H1 (cell line): ENCODE data around the gene PBX1. TPM values are rescaled to one million over a fixed set of nuclear protein-coding genes. Genes with fewer than 3 reads are reported as not detected.

Source experiments
- CTBP2 ChIP-seq: IDR thresholded peaks from 2 replicates; pipeline ENCODE4 v1.7.0; 2011; ENCODE audit warnings: borderline replicate concordance, mild to moderate bottlenecking, moderate library complexity, mixed read lengths, low read length; ENCODE audit not compliant: insufficient read depth, insufficient read length
- EZH2 ChIP-seq: fragments of 200-600 bp; sonication (generic); IDR thresholded peaks from 2 replicates; pipeline ENCODE4 v1.7.1; 2012; ENCODE audit warnings: low read depth, mild to moderate bottlenecking, moderate library complexity, low read length, inconsistent platforms; ENCODE audit not compliant: severe bottlenecking
- GABPA ChIP-seq: IDR thresholded peaks from 2 replicates; pipeline ENCODE4 v1.6.1; 2011; ENCODE audit warnings: mild to moderate bottlenecking, low read length, moderate library complexity, borderline replicate concordance; ENCODE audit not compliant: insufficient read depth
- JUND ChIP-seq: IDR thresholded peaks from 2 replicates; pipeline ENCODE4 v1.6.1; 2011; ENCODE audit warnings: mild to moderate bottlenecking, improper control_type of control experiment, low read length
- KDM4A ChIP-seq: IDR thresholded peaks from one replicate; pipeline ENCODE4 v1.7.1; 2012; ENCODE audit warnings: low read depth, mild to moderate bottlenecking, moderate library complexity, low read length, inconsistent platforms; ENCODE audit not compliant: severe bottlenecking
- NANOG ChIP-seq: IDR thresholded peaks from 2 replicates; pipeline ENCODE4 v1.6.1; 2011; ENCODE audit warnings: low read length, low read depth, mild to moderate bottlenecking, inconsistent platforms; ENCODE audit not compliant: insufficient read depth, poor library complexity, severe bottlenecking
- RFX5 ChIP-seq: IDR thresholded peaks from 2 replicates; pipeline ENCODE4 v1.6.1; 2011; ENCODE audit warnings: low read depth, low read length, improper control_type of control experiment, borderline replicate concordance
- RNF2 ChIP-seq: fragments of 200-900, 300-1000 bp; sonication (generic); IDR thresholded peaks from 2 replicates; pipeline ENCODE4 v1.7.1; 2016; ENCODE audit warnings: borderline replicate concordance, low read depth, mild to moderate bottlenecking, antibody characterized with exemption, low read length; ENCODE audit not compliant: poor library complexity, severe bottlenecking; ENCODE audit errors: missing control alignments
- SUZ12 ChIP-seq: fragments of 200-600 bp; sonication (generic); IDR thresholded peaks from 2 replicates; pipeline ENCODE4 v1.6.1; 2012; ENCODE audit warnings: mild to moderate bottlenecking, inconsistent platforms, low read length, moderate library complexity, mixed read lengths
- TAF1 ChIP-seq: IDR thresholded peaks from 2 replicates; pipeline ENCODE4 v1.6.1; 2011; ENCODE audit warnings: mild to moderate bottlenecking, low read depth, low read length
- polyA plus RNA-seq, 7 experiments: library from polyadenylated mRNA; depleted of rRNA in 3 of 7; stranded (reverse) in 5 of 7; unstranded in 2 of 7; fragments of >200 nt in 5 of 7; fragments of 200-250 nt in 2 of 7; gene quantifications; 1 replicate in 5 of 7; 2 replicates in 1 of 7; 4 replicates in 1 of 7; pipeline versions ENCODE4 v1.2.1 to v1.2.3, GENCODE V29; 2011 to 2013; ENCODE audit warnings: missing spikeins in 2 of 7, mixed read lengths in 2 of 7
- total RNA-seq: library from RNA; stranded (reverse); fragmentation: NEBNext Ultra II Directional; extraction: Animal tissue kit (Norgen Biotek cat#: 25700); gene quantifications from 2 replicates; pipeline ENCODE4 v1.2.1, GENCODE V29; 2021
- TF ChIP-seq, protein P1 (sequence below): fragments of 300-600 bp; sonication (generic); IDR thresholded peaks from 2 replicates; pipeline ENCODE4 v1.7.1; 2012; ENCODE audit warnings: low read length, moderate library complexity, mild to moderate bottlenecking, inconsistent platforms; ENCODE audit not compliant: insufficient replicate concordance

The PBX1 gene
- total and polyA plus RNA-seq, 2 of the 8 experiments (the other 6 are each of a cell fraction or from before 2014, with no cell fraction given): 87.4 to 124 TPM

DNA sequence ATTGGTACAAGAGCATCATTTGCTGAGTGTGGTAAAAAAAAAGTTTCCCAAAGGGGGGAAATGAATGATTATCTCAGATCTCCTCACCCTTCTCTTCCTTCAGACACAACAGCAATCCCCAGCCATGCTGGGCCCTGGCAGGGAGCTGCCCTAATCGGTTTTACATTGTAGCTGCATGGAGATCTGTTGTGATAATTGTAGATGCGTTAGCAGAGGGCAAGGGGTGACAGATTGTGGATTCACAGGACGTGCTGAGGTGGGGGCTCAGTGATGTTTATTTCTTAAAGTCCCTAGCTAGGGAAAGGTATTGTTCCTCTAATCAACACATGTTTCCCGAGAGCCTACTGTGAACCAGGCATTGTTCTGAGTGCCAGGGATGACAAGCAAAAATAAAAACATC lies 304.1 kb downstream of the PBX1 start (continued):
- TF ChIP-seq, protein P1, sequence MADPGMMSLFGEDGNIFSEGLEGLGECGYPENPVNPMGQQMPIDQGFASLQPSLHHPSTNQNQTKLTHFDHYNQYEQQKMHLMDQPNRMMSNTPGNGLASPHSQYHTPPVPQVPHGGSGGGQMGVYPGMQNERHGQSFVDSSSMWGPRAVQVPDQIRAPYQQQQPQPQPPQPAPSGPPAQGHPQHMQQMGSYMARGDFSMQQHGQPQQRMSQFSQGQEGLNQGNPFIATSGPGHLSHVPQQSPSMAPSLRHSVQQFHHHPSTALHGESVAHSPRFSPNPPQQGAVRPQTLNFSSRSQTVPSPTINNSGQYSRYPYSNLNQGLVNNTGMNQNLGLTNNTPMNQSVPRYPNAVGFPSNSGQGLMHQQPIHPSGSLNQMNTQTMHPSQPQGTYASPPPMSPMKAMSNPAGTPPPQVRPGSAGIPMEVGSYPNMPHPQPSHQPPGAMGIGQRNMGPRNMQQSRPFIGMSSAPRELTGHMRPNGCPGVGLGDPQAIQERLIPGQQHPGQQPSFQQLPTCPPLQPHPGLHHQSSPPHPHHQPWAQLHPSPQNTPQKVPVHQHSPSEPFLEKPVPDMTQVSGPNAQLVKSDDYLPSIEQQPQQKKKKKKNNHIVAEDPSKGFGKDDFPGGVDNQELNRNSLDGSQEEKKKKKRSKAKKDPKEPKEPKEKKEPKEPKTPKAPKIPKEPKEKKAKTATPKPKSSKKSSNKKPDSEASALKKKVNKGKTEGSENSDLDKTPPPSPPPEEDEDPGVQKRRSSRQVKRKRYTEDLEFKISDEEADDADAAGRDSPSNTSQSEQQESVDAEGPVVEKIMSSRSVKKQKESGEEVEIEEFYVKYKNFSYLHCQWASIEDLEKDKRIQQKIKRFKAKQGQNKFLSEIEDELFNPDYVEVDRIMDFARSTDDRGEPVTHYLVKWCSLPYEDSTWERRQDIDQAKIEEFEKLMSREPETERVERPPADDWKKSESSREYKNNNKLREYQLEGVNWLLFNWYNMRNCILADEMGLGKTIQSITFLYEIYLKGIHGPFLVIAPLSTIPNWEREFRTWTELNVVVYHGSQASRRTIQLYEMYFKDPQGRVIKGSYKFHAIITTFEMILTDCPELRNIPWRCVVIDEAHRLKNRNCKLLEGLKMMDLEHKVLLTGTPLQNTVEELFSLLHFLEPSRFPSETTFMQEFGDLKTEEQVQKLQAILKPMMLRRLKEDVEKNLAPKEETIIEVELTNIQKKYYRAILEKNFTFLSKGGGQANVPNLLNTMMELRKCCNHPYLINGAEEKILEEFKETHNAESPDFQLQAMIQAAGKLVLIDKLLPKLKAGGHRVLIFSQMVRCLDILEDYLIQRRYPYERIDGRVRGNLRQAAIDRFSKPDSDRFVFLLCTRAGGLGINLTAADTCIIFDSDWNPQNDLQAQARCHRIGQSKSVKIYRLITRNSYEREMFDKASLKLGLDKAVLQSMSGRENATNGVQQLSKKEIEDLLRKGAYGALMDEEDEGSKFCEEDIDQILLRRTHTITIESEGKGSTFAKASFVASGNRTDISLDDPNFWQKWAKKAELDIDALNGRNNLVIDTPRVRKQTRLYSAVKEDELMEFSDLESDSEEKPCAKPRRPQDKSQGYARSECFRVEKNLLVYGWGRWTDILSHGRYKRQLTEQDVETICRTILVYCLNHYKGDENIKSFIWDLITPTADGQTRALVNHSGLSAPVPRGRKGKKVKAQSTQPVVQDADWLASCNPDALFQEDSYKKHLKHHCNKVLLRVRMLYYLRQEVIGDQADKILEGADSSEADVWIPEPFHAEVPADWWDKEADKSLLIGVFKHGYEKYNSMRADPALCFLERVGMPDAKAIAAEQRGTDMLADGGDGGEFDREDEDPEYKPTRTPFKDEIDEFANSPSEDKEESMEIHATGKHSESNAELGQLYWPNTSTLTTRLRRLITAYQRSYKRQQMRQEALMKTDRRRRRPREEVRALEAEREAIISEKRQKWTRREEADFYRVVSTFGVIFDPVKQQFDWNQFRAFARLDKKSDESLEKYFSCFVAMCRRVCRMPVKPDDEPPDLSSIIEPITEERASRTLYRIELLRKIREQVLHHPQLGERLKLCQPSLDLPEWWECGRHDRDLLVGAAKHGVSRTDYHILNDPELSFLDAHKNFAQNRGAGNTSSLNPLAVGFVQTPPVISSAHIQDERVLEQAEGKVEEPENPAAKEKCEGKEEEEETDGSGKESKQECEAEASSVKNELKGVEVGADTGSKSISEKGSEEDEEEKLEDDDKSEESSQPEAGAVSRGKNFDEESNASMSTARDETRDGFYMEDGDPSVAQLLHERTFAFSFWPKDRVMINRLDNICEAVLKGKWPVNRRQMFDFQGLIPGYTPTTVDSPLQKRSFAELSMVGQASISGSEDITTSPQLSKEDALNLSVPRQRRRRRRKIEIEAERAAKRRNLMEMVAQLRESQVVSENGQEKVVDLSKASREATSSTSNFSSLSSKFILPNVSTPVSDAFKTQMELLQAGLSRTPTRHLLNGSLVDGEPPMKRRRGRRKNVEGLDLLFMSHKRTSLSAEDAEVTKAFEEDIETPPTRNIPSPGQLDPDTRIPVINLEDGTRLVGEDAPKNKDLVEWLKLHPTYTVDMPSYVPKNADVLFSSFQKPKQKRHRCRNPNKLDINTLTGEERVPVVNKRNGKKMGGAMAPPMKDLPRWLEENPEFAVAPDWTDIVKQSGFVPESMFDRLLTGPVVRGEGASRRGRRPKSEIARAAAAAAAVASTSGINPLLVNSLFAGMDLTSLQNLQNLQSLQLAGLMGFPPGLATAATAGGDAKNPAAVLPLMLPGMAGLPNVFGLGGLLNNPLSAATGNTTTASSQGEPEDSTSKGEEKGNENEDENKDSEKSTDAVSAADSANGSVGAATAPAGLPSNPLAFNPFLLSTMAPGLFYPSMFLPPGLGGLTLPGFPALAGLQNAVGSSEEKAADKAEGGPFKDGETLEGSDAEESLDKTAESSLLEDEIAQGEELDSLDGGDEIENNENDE: no peak
- no peak for TF ChIP-seq EZH2
- TF ChIP-seq CTBP2: no peak
- TF ChIP-seq KDM4A: no peak
- no peak for TF ChIP-seq SUZ12
- TF ChIP-seq GABPA: no peak
- no peak for TF ChIP-seq TAF1
- no peak for TF ChIP-seq RNF2
- TF ChIP-seq RFX5: no peak
- TF ChIP-seq JUND: no peak
- no peak for TF ChIP-seq NANOG
